NCI-H510A (cell line): Measurements from ENCODE around the gene KCNH6.
A peak's percentile ranks its signal among the peaks of the same experiment; 100 is the strongest.

Experiments
- DNase-seq: peaks from one replicate; lab custom pipeline; 2025; lab: John Stamatoyannopoulos, UW

KCNH6 gene

DNA sequence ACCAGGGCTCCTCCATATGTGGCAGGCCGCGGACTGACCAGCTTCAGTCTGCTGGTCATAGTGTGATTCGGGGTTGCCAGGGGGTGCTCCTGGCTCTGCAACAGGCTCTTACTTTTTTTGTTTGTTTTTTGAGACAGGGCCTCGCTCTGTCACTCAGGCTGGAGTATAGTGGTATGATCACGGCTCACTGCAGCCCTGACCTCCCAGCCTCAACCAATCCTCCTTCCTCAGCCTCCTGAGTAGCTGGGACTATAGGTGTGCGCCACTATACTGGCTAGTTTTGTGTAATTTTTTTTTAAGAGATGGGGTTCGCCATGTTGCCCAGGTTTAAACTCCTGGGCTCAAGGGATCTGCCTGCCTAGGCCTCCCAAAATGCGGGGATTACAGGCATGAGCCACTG lies 11.8 kb upstream of the KCNH6 start:
- DNase-seq, result no peak

GRCh38 chr17:63512388-63512787 lies 10.8 kb upstream of the KCNH6 start:
- no peak for DNase-seq

GRCh38 chr17:63512896-63513644 lies 10.1 kb upstream of the KCNH6 start:
- DNase-seq, result no peak

DNA sequence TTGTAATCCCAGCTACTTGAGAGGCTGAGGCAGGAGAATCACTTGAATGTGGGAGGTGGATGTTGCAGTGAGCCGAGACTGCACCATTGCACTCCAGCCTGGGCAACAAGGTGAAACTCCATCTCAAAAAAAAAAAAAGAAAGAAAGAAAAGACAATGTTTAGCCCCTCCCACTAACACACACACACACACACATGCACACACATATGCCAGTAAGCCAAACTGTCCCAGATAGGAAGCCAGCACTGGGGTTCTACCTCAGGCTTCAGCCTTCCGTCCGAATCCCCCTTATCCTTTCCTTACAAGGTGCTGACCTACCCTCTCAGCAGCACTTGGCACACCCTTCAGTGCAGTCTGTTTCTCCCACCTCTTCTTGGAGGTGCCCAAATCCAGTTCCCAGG lies 8.7 kb upstream of the KCNH6 start:
- no peak for DNase-seq

DNA sequence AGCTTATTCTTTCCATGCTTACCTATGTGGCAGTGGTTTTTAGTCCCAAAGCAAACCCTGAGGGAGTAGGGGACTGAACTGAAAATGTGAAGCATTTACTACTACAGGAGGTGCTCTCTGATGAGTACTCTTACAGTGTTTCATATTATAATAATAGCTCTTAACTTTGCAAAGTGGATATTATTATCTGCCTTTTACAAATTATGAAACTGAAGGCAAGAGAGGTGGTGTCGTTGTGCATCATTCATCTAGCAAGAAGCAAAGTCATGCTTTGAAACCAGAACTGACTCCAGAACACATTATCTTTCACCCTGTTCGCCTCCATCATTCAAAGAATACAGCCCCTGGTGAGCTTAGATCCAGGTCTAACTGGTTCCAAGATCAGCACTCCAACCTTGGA lies 8.2 kb upstream of the KCNH6 start:
- DNase-seq, result no peak

DNA sequence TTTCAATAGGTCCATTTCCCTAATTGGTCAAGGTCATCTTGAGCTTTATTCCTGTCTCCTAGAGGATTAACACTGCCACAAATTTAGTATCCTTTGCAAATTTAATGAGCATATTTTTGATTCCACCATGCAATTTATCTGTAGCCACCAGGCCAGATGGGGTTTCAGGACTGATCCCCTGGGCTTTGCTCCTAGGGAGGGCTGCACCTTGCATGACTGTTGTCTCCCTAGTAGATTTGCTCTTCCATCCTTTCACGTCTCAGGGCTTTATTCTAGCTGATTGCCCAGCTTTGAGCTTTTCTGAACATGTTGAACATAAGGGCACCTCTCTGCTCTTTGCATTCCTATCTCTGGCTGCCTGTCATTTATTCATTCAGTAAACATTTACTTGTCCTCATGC lies 7.7 kb upstream of the KCNH6 start:
- DNase-seq, result no peak

DNA sequence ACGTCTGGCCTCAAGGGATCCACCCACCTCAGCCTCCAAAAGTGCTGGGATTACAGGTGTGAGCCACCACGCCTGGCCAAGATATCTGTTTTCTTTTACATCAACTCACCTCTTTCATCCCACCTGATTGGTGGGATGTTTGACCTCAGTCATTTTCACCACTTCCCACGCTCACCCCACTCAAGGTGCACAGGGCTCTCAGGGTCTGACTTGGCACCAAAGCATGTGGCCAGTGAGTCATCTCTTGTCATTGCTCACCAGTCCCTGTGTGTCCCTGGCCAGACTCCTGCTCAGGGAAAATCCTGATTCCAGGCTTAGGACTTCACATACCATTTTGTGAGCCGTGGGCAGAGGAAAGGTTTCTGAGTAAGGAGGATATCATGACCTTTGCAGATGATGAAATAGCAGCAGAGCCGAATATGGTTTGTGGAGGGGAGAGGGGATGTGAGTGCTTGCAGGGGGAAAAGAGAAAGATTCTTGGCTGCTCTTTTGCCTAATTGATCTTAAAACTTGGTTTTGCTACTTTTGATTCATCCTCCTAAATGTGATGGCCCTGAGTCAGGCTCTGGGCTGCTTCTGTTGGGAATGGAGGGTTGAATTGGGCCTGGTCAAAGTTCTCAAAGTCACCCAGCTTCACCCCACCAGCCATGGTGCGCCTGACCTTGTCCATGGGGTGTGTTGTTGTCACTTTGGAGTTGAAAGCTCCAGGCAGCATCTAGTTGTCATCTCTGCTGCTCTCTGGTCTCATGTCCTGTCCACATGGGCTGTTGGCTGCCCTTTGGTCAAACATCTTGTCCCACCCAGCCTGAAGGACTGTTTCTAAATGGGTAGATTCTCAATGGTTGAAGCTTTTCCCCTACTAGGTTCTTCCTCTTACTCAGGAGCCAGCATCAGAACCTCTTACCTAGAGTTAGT lies 6.0 kb upstream of the KCNH6 start:
- no peak for DNase-seq

DNA sequence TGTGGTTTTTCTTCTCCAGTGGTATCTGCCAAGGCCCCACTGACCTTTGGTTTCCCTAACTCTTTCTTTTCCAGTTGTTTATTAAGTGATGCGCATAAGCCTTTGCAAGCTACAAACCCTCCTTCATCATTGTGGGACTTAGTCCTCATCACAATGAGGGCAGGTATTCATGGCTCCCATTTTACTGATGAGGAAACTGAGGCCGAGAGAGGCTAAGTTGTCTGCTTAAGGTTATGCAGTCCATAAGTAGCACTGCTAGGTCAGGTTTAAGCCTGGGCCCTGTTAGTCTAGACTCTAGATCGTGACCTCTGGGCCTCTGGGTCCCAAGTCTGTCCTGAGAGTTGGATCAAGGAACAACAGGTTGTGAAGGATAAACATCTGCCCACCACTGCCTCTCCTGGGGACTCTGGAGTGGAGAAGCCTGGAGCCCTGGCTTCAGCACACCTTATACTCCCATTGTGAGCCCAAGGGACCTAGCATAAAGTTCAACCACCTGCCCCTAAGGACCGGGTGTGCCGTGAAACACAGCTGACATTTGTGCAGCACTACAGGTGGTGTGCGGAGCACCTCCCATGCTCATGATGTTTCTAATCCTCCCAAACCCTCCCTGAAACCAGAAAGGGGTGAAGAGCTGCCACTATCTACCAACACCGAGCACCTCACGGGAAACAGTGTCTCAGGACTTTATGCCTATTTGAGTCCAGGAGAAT lies 5.2 kb upstream of the KCNH6 start:
- DNase-seq, result peak; percentile 30

DNA sequence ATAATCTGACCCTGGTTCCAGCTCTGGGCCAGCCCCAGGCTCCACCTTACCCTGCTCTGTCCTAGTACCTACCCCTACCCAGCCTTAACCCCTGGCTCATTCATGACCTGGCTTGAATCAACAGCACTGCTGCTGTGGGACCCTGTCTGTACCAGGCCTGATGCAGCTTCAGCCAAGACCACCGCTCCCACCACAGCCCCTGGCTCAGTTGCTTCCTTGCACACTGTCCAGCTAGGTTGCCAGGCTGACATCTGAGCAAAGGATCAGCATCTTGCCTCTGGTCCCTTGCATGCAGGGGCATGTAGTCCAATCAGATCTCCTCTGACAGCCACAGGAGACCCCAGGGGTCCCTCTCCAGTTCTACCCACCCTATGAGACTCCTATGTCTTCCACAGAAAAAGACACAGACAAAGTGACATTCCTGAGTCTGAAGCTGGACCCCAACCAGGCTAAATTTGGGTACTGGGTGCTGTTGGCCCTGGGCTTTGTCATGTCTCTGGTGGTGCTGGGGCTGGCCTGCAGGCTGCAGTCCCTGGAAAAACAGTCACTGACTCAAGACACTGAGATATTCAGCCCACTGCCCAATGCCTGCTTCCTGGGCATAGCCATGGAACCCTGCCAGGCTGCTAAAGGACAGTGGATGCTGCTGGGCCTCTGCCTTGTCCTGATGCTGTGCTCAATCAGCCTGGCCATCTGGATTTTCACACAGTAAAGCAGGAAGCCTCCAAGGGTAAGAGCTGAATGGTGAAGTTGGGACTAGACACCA lies 3.9 kb upstream of the KCNH6 start:
- no peak for DNase-seq

DNA sequence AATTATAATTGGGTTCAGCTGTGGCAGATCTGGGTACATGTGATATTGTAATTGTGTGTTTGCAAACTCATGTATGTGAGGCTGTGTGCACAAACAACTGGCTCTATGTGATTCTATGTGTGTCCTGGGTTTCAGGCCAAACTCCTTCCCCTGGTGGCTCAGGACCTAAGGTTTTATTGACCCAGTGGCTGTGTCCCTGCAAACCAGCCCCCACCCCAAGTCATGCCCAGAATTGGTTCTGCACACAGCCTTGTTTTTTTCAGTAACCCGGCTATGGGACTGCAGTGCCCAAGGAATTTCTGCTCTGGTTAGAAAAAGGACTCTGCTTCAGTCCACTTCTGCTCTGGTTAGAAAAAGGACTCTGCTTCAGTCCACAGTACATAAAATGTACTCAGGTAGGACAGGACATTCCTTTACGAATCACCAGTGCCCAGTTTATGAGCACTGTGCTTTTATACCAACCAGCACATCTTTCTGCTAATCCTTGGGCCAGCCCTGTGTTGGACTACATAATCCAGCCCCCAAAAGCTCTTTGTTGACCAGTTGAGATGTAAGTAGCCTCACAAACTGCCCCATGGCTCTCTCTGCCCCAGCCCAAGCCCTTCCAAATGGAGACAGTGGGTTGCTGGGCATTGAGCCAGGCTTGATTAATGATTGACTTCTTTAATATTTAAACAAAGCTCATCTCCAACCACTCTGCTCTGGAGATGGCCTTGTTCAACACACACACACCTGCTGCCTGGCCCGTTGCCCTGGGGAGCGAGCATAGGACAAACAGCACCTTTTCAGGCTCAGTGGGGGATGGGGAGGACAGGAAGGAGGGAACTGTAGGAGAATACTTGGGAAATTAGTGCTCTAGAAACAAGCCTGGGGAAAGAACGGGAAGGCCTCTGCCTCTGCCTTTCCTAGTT lies 2.9 kb upstream of the KCNH6 start:
- DNase-seq, result peak; percentile 99

- no peak for DNase-seq
Measured at GRCh38 chr17:63524051-63524450, 893 bp downstream of the KCNH6 start.

- DNase-seq, result no peak
Measured at GRCh38 chr17:63525190-63525946, 2.2 kb downstream of the KCNH6 start.

DNA sequence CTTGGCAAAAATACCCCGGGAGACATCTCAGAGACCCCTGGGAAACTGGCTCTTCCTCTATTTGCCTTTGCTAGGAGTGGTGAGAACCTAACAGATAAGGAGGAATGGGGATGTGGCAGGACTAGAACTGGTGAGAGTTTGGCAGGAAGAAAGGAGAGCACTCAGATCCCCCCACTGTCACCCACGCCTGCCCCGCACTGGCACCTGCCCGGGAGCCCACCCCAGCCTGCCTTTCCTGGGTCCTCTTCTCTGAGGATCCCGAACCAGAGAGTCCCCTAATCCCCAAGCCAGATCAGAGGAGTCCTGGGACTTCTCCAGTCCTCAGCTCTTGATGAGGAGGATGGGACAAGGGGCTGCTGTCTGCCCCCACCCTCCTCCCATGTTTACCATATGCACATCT lies 3.7 kb downstream of the KCNH6 start:
- no peak for DNase-seq

DNA sequence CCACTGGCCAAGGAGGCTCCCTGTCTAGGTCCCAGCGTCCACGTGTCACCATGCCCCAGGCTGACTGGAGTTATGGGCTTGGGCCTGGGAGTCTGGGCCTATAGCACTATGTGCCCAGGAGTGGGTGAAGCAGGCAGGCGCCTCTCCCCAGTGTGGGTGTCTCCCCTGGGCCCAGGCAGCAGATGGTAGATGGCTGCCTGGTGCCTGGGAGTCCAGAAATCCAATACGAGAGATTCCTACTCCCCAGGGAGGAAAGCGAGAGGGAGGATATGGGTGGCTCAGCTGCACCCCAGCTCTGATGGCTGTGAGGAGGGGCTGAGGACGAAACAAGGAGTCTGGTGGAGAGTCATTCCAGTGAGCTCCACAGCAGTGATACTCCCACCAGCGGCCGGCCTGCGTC lies 5.0 kb downstream of the KCNH6 start:
- no peak for DNase-seq

DNA sequence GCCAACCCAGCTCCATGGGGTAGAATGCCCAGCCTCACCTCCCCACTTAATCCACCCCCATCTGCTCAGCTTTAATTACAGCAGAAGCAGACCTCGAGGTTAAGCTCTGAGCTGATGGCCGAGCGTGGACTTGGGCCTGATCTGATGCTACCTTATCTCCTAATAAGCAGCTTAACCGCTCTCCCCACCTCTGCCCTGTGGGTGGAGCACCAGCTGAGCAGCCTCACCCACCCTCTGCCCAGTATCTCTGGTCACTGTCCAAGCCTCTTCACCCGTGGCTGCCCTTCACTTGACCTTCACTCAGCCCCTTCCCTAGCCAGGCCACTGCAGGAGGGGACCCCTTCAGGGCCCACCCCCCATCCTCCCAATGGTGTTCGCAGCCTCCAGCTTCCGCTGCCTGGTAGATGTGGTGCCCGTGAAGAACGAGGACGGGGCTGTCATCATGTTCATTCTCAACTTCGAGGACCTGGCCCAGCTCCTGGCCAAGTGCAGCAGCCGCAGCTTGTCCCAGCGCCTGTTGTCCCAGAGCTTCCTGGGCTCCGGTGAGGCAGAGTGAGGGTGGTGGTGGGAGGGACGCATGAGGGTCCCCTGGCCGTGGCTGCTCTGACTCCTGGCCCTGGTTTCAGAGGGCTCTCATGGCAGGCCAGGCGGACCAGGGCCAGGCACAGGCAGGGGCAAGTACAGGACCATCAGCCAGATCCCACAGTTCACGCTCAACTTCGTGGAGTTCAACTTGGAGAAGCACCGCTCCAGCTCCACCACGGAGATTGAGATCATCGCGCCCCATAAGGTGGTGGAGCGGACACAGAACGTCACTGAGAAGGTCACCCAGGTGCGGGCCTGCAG lies 6.8 kb downstream of the KCNH6 start:
- DNase-seq, result no peak

GRCh38 chr17:63530557-63531021 lies 7.4 kb downstream of the KCNH6 start:
- no peak for DNase-seq

DNA sequence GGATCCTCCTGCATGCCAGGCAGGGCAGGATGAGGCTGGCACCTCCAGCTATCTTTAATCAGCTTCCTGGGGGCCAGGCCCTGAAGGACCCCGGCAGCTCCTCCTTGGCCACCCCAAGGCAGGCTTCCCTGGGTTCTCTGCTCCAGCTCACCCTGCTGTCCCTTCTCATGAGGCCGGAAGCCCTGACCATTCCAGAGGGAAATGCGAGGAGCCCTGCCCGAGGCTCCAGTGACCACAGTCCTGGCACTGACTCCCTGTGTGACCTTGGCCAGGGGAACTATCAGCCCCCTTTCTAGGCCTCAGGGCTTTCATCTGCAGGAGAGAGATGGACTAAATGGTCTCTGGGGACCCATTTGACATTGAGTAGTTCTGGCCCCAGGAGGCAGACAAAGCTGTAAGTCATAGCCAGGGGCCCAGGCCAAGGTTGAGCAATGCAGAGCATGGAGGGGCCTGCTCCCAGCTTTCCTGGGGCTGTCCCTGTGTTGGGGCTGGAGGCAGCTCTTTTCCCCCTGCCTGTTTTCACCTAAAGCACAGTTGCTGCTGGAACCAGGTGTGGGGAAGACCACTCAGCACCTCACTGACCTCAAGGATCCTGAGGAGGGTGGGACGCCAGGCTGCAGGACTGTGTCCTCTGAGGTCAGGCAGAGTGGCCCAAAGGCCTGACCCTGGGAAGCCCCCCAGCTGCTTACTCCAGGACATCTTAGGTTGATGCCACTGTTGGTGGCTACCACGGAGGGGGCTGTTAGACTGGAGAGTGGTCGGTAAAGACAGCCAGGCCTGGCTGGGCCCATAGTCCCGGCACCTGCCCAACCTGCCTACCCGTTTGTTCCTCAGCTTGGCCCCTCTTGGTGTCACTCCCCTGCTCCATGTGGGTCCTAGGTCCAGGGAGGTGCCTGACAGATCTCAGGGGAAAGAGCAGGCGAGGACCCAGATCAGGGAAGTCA lies 8.1 kb downstream of the KCNH6 start:
- DNase-seq, result no peak
